Lower leg skin (tissue), 3 donors: ENCODE data around the gene BICRA.
"Not testable (repeated sequence)": the region's sequence is repeated elsewhere in the genome, so short reads cannot be mapped to it uniquely, and the experiment has no call there.

Experiments used
- POLR2A ChIP-seq, 2 donors: fragments of 450-650 bp; IDR thresholded peaks; one replicate each; pipeline ENCODE4 v1.6.1; 2016 to 2017; ENCODE audit warnings: antibody characterized with exemption in 2 of 2, mild to moderate bottlenecking in 1 of 2, moderate library complexity in 1 of 2
- TF ChIP-seq, protein P1 (sequence below), 3 donors: fragments of 450-650 bp; IDR thresholded peaks; one replicate each; pipeline ENCODE4 v1.5.1; 2016; ENCODE audit warnings: antibody characterized with exemption in 3 of 3, mild to moderate bottlenecking in 3 of 3, moderate library complexity in 2 of 3

DNA sequence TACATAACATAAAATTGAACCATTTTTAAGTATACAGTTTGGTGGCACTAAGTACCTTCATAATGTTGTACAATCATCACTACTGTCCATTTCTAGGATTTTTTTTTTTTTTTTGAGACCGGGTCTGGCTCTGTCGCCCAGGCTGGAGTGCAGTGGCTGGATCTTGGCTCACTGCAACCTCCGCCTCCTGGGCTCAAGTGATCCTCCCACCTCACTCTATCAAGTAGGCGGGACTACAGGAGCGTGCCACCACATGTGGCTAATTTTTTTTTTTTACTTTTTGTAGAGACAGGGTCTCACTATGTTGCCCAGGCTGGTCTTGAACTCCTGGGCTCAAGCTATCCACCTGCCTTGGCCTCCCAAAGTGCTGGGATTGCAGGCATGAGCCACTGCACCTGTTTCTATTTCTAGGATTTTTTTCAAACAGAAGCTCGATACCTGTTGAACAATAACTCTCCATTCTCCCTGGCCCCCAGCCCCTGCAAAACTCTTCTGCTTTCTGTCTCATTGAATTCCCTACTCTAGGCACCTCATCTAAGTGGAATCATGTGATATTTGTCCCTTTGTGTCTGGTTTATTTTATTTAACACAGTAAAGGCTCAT, 26.3 kb downstream of the BICRA start:
- TF ChIP-seq POLR2A (IDR thresholded peaks at IDR 0.05): not testable (repeated sequence)
- TF ChIP-seq, protein P1, sequence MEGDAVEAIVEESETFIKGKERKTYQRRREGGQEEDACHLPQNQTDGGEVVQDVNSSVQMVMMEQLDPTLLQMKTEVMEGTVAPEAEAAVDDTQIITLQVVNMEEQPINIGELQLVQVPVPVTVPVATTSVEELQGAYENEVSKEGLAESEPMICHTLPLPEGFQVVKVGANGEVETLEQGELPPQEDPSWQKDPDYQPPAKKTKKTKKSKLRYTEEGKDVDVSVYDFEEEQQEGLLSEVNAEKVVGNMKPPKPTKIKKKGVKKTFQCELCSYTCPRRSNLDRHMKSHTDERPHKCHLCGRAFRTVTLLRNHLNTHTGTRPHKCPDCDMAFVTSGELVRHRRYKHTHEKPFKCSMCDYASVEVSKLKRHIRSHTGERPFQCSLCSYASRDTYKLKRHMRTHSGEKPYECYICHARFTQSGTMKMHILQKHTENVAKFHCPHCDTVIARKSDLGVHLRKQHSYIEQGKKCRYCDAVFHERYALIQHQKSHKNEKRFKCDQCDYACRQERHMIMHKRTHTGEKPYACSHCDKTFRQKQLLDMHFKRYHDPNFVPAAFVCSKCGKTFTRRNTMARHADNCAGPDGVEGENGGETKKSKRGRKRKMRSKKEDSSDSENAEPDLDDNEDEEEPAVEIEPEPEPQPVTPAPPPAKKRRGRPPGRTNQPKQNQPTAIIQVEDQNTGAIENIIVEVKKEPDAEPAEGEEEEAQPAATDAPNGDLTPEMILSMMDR (IDR thresholded peaks at IDR 0.05): not testable (repeated sequence)
